CD4-positive, alpha-beta T cell treated with Interleukin-4 for 4 hours (primary cell): ENCODE data around the gene MAMSTR.

Source experiments
- DNase-seq: peaks from one replicate; pipeline ENCODE4 v3.0.0-alpha.2; 2020

The MAMSTR gene

GRCh38 chr19:48745208-48745995, 25.9 kb upstream of the MAMSTR start:
- peak; percentile 54 for DNase-seq

GRCh38 chr19:48742096-48742495, 22.6 kb upstream of the MAMSTR start:
- no peak for DNase-seq

GRCh38 chr19:48741129-48741999, 21.8 kb upstream of the MAMSTR start:
- no peak for DNase-seq

GRCh38 chr19:48740164-48740972, 20.8 kb upstream of the MAMSTR start, which contains the start of gene RASIP1:
RASIP1 (minus strand) TSS chr19:48740610; CDS start chr19:48740282, 328 bp downstream.
- no peak for DNase-seq

- no peak for DNase-seq
Measured at GRCh38 chr19:48739404-48740163, 20.1 kb upstream of the MAMSTR start.

- peak; percentile 87 for DNase-seq
Measured at GRCh38 chr19:48738557-48739403, 19.3 kb upstream of the MAMSTR start.

GRCh38 chr19:48737360-48737998, 18.0 kb upstream of the MAMSTR start:
- no peak for DNase-seq

- DNase-seq = no peak
Measured at GRCh38 chr19:48735031-48735615, 15.6 kb upstream of the MAMSTR start.

- no peak for DNase-seq
Measured at GRCh38 chr19:48734625-48735024, 15.1 kb upstream of the MAMSTR start.

GRCh38 chr19:48731452-48731851, 11.9 kb upstream of the MAMSTR start:
- DNase-seq = no peak

GRCh38 chr19:48728911-48729664, 9.6 kb upstream of the MAMSTR start:
- no peak for DNase-seq

- DNase-seq = peak; percentile 56
Measured at GRCh38 chr19:48726556-48726955, 7.0 kb upstream of the MAMSTR start.

- DNase-seq = peak; percentile 46
Measured at GRCh38 chr19:48724796-48725753, 5.5 kb upstream of the MAMSTR start.

- DNase-seq = no peak
Measured at GRCh38 chr19:48722196-48722708, 2.7 kb upstream of the MAMSTR start.

GRCh38 chr19:48720613-48721296, 1.2 kb upstream of the MAMSTR start:
- DNase-seq = peak; percentile 94

- no peak for DNase-seq
Measured at GRCh38 chr19:48720251-48720612, 707 bp upstream of the MAMSTR start.

GRCh38 chr19:48718711-48719231, 754 bp downstream of the MAMSTR start:
- DNase-seq = no peak
